ENCODE data around the gene PRC1. TPM values are rescaled to one million over a fixed set of nuclear protein-coding genes. Genes with fewer than 3 reads are reported as not detected.

Gene PRC1
- polyA plus RNA-seq, 4 donors = 66.6 to 75.2 (median 72.5) TPM

Other genes with a start within 250 kb of the PRC1 start
- gene FURIN, start 125.9 kb downstream of the PRC1 start, polyA plus RNA-seq (ENCODE audit: insufficient read length in 4 of 4) = 10 to 100 TPM; 47.2 to 58.7 (median 48.9) TPM
- gene FES, start 110.0 kb downstream of the PRC1 start, polyA plus RNA-seq (ENCODE audit: insufficient read length in 4 of 4) = 10 to 100 TPM in 3 of 4 donors, 1 to 10 TPM in 1; 9.3 to 15.9 (median 14.4) TPM
- 10 to 100 TPM; 44.8 to 53.3 (median 50.0) TPM for gene MAN2A2, start 91.2 kb downstream of the PRC1 start, polyA plus RNA-seq (ENCODE audit: insufficient read length in 4 of 4)
- gene HDDC3, start 62.0 kb downstream of the PRC1 start, polyA plus RNA-seq (ENCODE audit: insufficient read length in 4 of 4) = 10 to 100 TPM; 15.3 to 21.7 (median 18.5) TPM
- 10 to 100 TPM; 61.5 to 73.7 (median 62.8) TPM for gene UNC45A, start 59.2 kb downstream of the PRC1 start, polyA plus RNA-seq (ENCODE audit: insufficient read length in 4 of 4)
- gene RCCD1, start 39.7 kb downstream of the PRC1 start, polyA plus RNA-seq (ENCODE audit: insufficient read length in 4 of 4) = 10 to 100 TPM; 15.2 to 18.9 (median 17.2) TPM
- 10 to 100 TPM; 19.0 to 26.7 (median 22.2) TPM for gene VPS33B, start 28.1 kb upstream of the PRC1 start, polyA plus RNA-seq (ENCODE audit: insufficient read length in 4 of 4)
- gene SV2B, start 105.7 kb upstream of the PRC1 start, polyA plus RNA-seq (ENCODE audit: insufficient read length in 4 of 4) = 1 to 10 TPM in 1 of 4 donors, under 1 TPM in 3; 0.75 to 1.1 (median 0.83) TPM